Measurements from ENCODE around the gene MRPS35.
A peak's percentile ranks its signal among the peaks of the same experiment; 100 is the strongest.

Gene MRPS35

DNA sequence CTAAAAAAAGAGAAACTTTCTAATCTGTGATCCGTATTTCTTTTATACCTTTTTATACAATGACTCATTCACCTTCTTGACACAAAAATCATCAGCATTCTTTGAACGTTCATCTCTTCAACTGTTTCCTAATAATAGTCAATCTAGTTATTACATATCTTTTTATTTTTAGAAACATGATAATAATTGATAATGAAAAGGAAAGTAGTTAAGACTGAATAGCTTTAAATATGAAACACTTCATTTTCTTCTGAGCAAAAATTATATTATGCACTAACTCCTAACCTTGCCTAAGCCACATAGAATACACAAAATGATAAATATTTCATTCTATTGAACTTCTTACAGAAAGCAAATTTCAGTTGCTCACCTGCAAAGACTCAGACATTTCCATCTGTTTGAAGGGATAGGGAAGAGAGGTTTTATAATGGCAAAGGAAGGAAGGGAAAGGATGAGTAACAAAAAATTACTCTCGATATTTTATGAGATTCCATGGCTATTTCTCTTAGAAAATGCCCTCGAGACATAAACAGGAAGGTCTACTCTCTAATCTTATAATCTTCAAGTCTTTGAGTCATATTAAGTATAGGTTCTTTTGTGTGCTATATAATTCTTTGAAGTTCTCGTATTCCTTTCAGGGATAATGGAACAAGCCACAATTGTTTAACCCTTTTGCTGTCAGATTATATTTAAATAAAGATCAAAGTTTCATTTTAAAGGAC is 61.9 kb downstream of the MRPS35 start:
- DNase-seq (ENCODE audit: low read depth) = no peak

GRCh38 chr12:27777141-27777540 is 66.5 kb downstream of the MRPS35 start:
- DNase-seq (ENCODE audit: low read depth) = no peak

GRCh38 chr12:27778206-27778605 is 67.6 kb downstream of the MRPS35 start:
- no peak for DNase-seq (ENCODE audit: low read depth)

DNA sequence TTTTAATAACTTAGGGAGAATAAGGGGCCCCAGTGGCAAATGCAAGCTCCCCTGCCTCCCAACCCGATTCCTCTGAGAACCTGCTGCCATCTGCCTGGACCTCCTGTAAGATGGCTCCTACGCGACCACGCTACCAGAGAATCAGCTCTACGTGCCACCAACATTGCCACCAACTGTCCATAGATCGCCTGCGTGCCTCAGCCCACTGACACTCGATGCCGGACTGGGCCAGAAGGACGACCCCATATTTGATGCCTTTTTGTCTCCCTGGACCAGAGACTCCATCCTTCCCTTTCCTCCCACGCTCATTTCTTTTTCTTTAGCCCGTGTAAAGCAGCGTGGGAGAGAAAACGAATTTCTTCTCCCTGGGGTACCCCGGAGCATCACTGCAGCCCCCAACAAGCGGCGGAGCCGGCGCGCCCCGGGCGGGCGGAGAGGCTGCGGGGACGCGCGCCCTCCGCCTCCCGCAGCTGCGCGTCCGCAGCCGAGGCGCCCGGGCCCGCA is 68.8 kb downstream of the MRPS35 start:
- no peak for DNase-seq (ENCODE audit: low read depth)

GRCh38 chr12:27779920-27780611 is 69.4 kb downstream of the MRPS35 start, which contains the start of the genes KLHL42 and MANSC4:
Gene KLHL42 (plus strand): TSS chr12:27780233. CDS start chr12:27780331, 98 bp downstream.
Gene MANSC4 (minus strand): TSS chr12:27780236. CDS start chr12:27771276, 8,960 bp downstream.
- DNase-seq (ENCODE audit: low read depth) = peak; percentile 41

DNA sequence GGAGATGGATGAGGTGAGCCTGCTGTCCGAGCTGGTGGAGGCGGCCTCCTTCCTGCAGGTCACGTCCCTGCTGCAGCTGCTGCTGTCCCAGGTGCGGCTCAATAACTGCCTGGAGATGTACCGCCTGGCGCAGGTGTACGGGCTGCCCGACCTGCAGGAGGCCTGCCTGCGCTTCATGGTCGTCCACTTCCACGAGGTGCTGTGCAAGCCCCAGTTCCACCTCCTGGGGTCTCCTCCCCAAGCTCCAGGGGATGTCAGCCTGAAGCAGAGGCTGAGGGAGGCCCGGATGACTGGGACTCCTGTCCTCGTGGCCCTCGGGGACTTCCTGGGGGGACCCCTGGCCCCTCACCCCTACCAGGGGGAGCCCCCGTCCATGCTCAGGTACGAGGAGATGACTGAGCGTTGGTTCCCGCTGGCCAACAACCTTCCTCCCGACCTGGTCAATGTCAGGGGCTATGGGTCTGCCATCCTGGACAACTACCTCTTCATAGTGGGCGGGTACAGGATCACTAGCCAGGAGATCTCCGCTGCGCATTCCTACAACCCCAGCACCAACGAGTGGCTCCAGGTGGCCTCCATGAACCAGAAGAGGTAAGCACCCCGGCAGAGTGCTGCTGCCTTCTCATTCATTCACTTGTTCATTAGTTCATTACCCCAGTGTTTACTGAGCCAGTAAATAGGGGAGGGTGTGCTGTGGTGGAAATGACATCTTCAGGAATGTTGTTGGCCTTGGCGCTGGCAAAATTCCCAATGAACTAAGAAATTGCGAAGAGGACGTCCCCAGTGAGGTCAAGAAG is 70.2 kb downstream of the MRPS35 start:
- no peak for DNase-seq (ENCODE audit: low read depth)

DNA sequence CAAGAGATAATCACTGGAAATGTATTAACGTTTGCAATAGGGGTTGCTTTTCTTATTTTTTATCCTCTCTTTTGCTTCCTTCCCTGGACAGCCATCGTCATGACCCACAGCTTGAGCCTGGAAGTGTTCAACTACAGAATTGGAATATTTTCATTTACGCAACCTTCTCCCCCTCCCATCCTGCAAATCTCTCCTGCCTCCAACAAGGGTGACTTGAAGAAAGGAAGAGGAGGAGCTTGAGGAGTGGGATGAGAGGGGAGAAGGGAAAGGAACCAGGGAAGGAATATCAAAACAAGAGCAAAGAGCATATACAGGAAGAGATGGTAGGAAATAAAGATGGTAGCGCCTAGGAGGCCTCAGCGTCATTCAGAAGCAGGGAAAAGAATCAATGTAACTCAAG is 71.0 kb downstream of the MRPS35 start:
- no peak for DNase-seq (ENCODE audit: low read depth)

GRCh38 chr12:27782481-27782880 is 71.8 kb downstream of the MRPS35 start:
- DNase-seq (ENCODE audit: low read depth) = no peak

GRCh38 chr12:27785882-27786570 is 75.4 kb downstream of the MRPS35 start:
- no peak for DNase-seq (ENCODE audit: low read depth)

DNA sequence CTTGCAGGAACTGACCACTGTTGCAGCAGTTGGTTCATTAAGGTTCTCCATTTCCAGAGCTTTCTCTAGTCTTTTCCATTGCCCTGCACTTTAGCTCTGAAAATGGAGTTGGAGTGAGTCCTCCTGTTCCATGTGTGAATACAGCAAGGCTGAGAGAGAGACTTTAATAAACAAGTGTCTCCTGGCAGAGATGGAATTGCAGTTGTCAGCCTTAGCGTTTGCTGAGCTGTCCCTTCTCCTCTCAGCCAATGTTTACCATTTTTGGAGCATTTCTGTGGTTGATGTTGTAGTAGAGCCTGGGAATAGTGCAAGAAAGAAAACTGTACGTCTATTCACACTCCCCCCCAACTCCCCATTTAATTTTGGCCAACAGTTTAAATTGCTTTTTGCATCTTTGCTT is 76.9 kb downstream of the MRPS35 start:
- no peak for DNase-seq (ENCODE audit: low read depth)

GRCh38 chr12:27790179-27790578 is 79.5 kb downstream of the MRPS35 start:
- DNase-seq (ENCODE audit: low read depth) = no peak

- DNase-seq (ENCODE audit: low read depth) = no peak
Measured at GRCh38 chr12:27794818-27795584, 84.4 kb downstream of the MRPS35 start.

- no peak for DNase-seq (ENCODE audit: low read depth)
Measured at GRCh38 chr12:27796128-27796527, 85.5 kb downstream of the MRPS35 start.

DNA sequence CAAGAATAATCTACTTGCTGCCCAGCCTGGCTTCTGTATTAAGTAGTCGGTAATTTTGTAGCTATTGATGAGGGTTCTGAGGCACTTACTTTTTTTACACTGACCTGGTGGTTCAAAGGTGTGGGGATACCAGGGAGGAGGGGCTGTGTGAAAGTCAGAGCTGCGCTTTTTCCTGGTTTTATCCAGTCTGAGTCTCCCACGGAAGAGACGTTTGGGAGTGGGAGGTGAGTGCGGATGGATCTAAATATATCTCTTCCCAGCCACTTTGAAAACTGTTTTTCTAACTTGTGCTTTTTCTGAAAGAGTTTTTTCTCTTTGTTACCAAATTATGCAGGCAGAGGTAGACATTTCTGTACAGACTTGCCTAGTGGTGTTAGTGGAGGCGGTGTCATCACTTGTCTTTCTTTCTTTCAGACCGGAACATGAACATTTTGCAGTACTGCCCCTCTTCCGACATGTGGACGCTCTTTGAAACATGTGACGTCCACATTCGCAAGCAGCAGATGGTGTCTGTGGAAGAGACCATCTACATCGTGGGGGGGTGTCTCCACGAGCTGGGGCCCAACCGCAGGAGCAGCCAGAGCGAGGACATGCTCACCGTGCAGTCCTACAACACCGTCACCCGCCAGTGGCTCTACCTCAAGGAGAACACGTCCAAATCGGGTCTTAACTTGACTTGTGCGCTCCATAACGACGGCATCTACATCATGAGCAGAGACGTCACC is 86.8 kb downstream of the MRPS35 start:
- no peak for DNase-seq (ENCODE audit: low read depth)

- no peak for DNase-seq (ENCODE audit: low read depth)
Measured at GRCh38 chr12:27800819-27801218, 90.2 kb downstream of the MRPS35 start.

- DNase-seq (ENCODE audit: low read depth) = no peak
Measured at GRCh38 chr12:27801630-27802029, 91.0 kb downstream of the MRPS35 start.

DNA sequence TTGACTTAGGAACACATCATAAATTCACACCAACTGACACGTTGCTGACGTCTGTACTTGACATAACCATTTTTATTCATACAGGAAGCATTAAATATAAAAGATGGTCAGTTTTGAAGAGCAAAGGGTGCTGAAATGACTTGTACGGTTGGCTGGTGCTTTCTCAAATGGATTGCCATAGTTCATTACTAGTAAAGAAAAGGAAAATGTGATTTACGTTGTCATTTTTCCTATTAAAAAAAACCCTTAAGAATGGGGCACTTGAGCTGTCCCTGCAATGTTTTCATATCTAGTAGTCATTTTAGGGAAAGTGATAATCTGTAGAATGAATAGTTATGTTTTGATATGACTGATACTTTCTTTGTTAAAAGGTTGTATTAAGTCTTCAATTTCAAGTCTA is 91.9 kb downstream of the MRPS35 start:
- DNase-seq (ENCODE audit: low read depth) = no peak

GRCh38 chr12:27802936-27803335 is 92.3 kb downstream of the MRPS35 start:
- DNase-seq (ENCODE audit: low read depth) = no peak

DNA sequence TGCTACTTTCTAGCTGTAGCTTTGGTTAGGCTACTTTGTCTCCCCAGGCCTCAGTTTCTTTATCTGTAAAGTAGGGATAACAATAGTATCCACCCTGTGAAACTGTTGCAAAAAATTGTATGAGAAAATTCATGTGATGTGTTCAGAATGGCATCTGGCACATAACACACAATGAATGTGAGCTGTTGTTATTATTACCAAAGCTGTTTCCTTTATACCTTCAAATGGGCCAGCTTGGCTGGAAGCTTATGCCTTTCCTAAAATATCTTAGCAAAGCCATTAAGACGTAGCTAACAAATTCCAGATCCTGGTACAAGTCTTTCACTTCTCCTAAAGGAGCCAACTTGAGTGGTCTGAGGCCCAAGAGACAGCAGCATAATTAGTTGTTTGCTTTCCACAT is 94.6 kb downstream of the MRPS35 start:
- no peak for DNase-seq (ENCODE audit: low read depth)
